ENCODE measurements around the gene AATK. TPM values are rescaled to one million over a fixed set of nuclear protein-coding genes. Genes with fewer than 3 reads are reported as not detected.

AATK gene
- total RNA-seq, 1 experiment from 2014 or later: 1.1 TPM

DNA sequence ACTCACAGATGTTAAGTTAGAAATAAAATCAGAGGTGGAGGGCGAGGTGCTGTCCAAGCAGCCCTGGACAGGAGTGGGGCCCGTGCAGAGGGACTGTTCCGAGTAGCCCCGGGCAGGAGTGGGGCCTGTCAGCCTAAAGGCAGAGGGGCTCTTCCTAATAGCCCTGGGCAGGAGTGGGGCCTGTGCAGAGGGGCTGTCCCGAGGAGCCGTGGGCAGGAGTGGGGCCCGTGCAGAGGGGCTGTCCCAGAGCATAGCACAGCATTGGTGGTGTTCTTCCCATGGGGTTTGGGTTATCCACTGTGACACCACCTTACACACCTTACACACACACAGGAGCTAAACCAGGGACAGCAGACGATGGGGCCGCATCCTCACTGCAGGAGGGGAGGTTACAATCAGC is 46.3 kb upstream of the AATK start:
- CTCF ChIA-PET: no interaction called here
- Histone ChIP-seq H3K9ac (ENCODE audit: low read length) (no peak overlapping the region), H3K27ac (ENCODE audit: low read length) (no peak overlapping the region), H3K4me2 (ENCODE audit: low read length) (no peak overlapping the region), H3K4me1 (ENCODE audit: insufficient read depth, low read length) (no peaks in the 10 kb centered on the region), H4K20me1 (ENCODE audit: low read length) (no peaks in the 10 kb centered on the region), H3K36me3 (ENCODE audit: low read depth, low read length) (no peaks in the 10 kb centered on the region), H3K79me2 (ENCODE audit: low read length) (no peaks in the 10 kb centered on the region), H3K9me2 (replicated peaks; ENCODE audit: low read length) (no peaks in the 10 kb centered on the region), H3F3A (ENCODE audit: low read length, unreplicated experiment) (no peaks in the 10 kb centered on the region), H3K9me3 (ENCODE audit: low read length) (no peaks in the 10 kb centered on the region), H2AFZ (ENCODE audit: low read length) (no peak overlapping the region), H3K4me3 (ENCODE audit: low read length) (no peak overlapping the region), H3K27me3 (ENCODE audit: low read length) (no peaks in the 10 kb centered on the region)
- DNase-seq (no peak), ATAC-seq (no peak)
- POLR2A ChIA-PET (ENCODE audit: unreplicated experiment): no interaction called here
- no TSS peak for BruUV-seq (replicated peaks)
- intact Hi-C loops (cut with micrococcal nuclease): no loop called here
- TF ChIP-seq EZH2 (IDR thresholded peaks at IDR 0.05; ENCODE audit: low read length, unreplicated experiment) (no peak), EZH2phosphoT487 (IDR thresholded peaks at IDR 0.05; ENCODE audit: borderline replicate concordance, low read length) (no peak)
- TF ChIP-seq, protein P1, sequence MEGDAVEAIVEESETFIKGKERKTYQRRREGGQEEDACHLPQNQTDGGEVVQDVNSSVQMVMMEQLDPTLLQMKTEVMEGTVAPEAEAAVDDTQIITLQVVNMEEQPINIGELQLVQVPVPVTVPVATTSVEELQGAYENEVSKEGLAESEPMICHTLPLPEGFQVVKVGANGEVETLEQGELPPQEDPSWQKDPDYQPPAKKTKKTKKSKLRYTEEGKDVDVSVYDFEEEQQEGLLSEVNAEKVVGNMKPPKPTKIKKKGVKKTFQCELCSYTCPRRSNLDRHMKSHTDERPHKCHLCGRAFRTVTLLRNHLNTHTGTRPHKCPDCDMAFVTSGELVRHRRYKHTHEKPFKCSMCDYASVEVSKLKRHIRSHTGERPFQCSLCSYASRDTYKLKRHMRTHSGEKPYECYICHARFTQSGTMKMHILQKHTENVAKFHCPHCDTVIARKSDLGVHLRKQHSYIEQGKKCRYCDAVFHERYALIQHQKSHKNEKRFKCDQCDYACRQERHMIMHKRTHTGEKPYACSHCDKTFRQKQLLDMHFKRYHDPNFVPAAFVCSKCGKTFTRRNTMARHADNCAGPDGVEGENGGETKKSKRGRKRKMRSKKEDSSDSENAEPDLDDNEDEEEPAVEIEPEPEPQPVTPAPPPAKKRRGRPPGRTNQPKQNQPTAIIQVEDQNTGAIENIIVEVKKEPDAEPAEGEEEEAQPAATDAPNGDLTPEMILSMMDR (conservative IDR thresholded peaks at IDR 0.05; ENCODE audit: low read depth, low read length): no peak

DNA sequence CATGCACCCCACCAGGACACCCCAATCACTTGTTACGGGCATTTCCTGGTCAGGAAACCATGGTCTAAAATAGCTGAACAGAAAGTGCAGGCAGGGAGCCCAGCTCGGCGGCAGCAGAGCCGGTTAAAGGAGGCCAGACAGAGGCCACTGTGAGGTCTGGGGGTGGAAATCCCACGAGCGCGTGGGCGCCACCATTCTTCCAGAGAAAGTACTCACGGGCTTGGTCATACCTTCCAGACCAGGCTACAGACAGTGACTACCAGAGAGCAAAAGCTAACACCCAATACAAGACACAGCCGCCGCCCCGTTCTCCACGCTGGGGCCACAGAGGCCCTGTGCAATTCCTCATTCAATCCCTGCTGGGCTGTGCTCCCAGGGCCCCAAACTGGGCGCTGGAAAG is 44.8 kb upstream of the AATK start:
- Histone ChIP-seq H3K9me2 (replicated peaks; ENCODE audit: low read length) (no peaks in the 10 kb centered on the region), H3K4me2 (ENCODE audit: low read length) (no peak overlapping the region), H3F3A (ENCODE audit: low read length, unreplicated experiment) (no peaks in the 10 kb centered on the region), H2AFZ (ENCODE audit: low read length) (no peak overlapping the region), H3K27ac (ENCODE audit: low read length) (no peak overlapping the region), H3K36me3 (ENCODE audit: low read depth, low read length) (no peaks in the 10 kb centered on the region), H3K27me3 (ENCODE audit: low read length) (no peaks in the 10 kb centered on the region), H3K9ac (ENCODE audit: low read length) (no peak overlapping the region), H4K20me1 (ENCODE audit: low read length) (no peaks in the 10 kb centered on the region), H3K79me2 (ENCODE audit: low read length) (no peaks in the 10 kb centered on the region), H3K4me1 (ENCODE audit: insufficient read depth, low read length) (no peaks in the 10 kb centered on the region), H3K4me3 (ENCODE audit: low read length) (no peak overlapping the region), H3K9me3 (ENCODE audit: low read length) (no peaks in the 10 kb centered on the region)
- intact Hi-C loops (cut with micrococcal nuclease): no loop called here
- no peak for DNase-seq
- no TSS peak for BruUV-seq (replicated peaks)
- TF ChIP-seq EZH2 (IDR thresholded peaks at IDR 0.05; ENCODE audit: low read length, unreplicated experiment) (no peak), EZH2phosphoT487 (IDR thresholded peaks at IDR 0.05; ENCODE audit: borderline replicate concordance, low read length) (no peak)
- TF ChIP-seq, protein P1 (conservative IDR thresholded peaks at IDR 0.05; ENCODE audit: low read depth, low read length): no peak
- POLR2A ChIA-PET (ENCODE audit: unreplicated experiment): no interaction called here
- ATAC-seq: no peak
- CTCF ChIA-PET: no interaction called here

DNA sequence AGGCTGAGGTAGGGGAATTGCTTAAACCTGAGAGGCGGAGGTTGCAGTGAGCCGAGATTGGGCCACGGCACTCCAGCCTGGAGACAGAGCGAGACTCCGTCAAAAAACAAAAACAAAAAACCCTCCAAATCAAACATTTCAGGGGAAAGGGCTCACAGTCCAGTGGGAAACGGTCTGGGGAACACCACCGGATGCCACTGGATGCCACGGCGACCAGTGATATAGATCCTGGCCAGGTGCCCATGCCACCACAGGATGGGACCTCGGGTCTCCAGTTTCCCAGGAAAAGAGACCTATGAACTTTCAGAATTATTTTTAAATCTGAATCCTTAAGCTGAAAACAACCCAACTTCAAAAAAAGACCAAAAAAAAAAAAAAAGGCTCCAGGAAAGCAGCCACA is 44.4 kb upstream of the AATK start:
- intact Hi-C loops (cut with micrococcal nuclease): no loop called here
- Histone ChIP-seq H3K36me3 (ENCODE audit: low read depth, low read length) (no peaks in the 10 kb centered on the region), H4K20me1 (ENCODE audit: low read length) (no peaks in the 10 kb centered on the region), H2AFZ (ENCODE audit: low read length) (no peak overlapping the region), H3K9me3 (ENCODE audit: low read length) (no peaks in the 10 kb centered on the region), H3K9ac (ENCODE audit: low read length) (no peak overlapping the region), H3K27me3 (ENCODE audit: low read length) (no peaks in the 10 kb centered on the region), H3F3A (ENCODE audit: low read length, unreplicated experiment) (no peaks in the 10 kb centered on the region), H3K4me3 (ENCODE audit: low read length) (no peak overlapping the region), H3K4me2 (ENCODE audit: low read length) (no peak overlapping the region), H3K27ac (ENCODE audit: low read length) (no peak overlapping the region), H3K4me1 (ENCODE audit: insufficient read depth, low read length) (no peaks in the 10 kb centered on the region), H3K9me2 (replicated peaks; ENCODE audit: low read length) (no peaks in the 10 kb centered on the region), H3K79me2 (ENCODE audit: low read length) (no peaks in the 10 kb centered on the region)
- no peak for ATAC-seq
- no TSS peak for BruUV-seq (replicated peaks)
- no peak for TF ChIP-seq EZH2 (IDR thresholded peaks at IDR 0.05; ENCODE audit: low read length, unreplicated experiment)
- TF ChIP-seq, protein P1 (conservative IDR thresholded peaks at IDR 0.05; ENCODE audit: low read depth, low read length): no peak
- TF ChIP-seq EZH2phosphoT487 (IDR thresholded peaks at IDR 0.05; ENCODE audit: borderline replicate concordance, low read length): no peak
- DNase-seq: no peak
- ChIA-PET CTCF (no interaction called here), POLR2A (ENCODE audit: unreplicated experiment) (no interaction called here)
